Activated T-cell treated with anti-CD3 and anti-CD28 coated beads for 1 hour (primary cell): ENCODE results near the gene SSH2.
"Not testable (repeated sequence)": the region's sequence is repeated elsewhere in the genome, so short reads cannot be mapped to it uniquely, and the experiment has no call there.

Experiments used
- DNase-seq: peaks from one replicate; pipeline ENCODE4 v3.0.0-alpha.2; 2020; ENCODE audit warnings: low read depth

SSH2 gene

GRCh38 chr17:29663155-29663554 is 266.9 kb downstream of the SSH2 start:
- DNase-seq, result no peak

- no peak for DNase-seq
Measured at GRCh38 chr17:29661213-29661612, 268.8 kb downstream of the SSH2 start.

DNA sequence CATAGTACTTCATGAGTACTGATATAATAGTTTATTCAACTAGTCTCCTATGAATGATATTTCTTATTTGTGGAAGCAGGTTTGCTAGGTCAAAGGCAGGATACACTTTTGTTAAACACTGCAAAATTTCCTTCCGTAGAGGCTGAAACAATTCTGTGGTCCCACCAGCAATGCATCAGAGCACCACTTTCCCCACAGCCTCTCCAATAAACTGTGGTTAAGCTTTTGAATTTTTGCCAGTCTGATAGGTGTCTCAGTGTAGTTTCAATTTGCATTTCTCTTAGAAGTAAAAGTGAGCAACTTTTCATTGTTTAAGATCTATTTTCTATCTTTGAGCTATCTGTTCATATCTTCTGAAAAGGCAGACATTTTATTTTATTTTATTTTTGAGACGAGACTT is 270.9 kb downstream of the SSH2 start:
- DNase-seq, result no peak

DNA sequence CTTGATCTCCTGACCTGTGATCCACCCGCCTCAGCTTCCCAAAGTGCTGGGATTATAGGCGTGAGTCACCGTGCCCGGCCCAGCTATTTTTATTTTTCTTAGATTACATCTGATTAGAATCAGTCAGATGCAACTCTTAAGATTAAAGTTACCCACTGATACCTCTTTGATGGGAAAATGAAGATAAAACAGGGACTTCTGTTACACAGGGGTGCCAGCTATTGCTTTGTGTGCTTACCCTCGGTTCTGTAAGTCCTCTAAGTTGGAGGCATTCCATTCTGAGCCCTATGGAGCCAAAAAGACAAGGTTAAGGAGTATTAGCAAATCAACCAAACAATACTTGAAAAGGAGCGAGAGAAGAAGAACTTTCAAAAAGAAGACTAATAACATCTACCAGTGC is 274.7 kb downstream of the SSH2 start:
- no peak for DNase-seq

GRCh38 chr17:29653995-29654714 is 275.9 kb downstream of the SSH2 start:
- DNase-seq, result no peak

- no peak for DNase-seq
Measured at GRCh38 chr17:29652976-29653375, 277.1 kb downstream of the SSH2 start.

- not testable (repeated sequence) for DNase-seq
Measured at GRCh38 chr17:29651913-29652312, 278.1 kb downstream of the SSH2 start.

- DNase-seq, result no peak
Measured at GRCh38 chr17:29650396-29650795, 279.6 kb downstream of the SSH2 start.

DNA sequence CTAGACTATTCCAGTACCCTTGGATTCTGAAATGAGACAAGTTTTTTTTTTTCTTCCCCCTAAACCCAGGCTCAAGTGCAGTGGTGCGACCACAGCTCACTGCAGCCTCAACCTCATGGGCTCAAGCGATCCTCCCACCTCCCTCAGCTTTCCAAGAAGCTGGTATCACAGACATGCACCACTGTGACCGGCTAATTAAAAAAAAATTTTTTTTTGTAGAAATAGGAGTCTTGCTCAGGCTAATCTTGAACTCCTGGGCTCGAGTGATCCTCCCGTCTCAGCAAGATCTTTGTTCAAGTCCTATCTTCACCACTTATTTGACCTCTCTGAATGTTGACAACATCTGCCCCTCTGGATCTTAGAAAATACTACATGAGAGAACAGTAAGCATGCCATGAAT is 280.7 kb downstream of the SSH2 start:
- DNase-seq, result no peak

DNA sequence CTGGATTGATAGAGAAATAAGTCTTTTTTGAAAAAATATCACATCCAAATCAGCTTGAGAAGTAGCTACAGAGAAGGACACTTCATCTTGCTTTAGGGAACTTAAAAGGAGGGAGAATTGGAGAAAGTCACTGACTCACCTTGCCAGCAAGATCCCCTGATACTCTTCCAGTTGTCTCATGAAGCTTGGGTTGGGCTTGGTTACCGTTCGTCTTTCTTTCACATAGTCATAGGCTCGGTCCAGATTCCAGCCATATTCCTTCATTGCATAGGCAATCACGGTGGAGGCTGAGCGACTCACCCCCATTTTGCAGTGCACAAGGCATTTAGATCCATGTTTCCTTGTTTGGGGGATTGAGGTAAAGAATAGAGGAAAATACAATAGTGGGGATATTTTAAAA is 282.0 kb downstream of the SSH2 start:
- DNase-seq, result no peak

- no peak for DNase-seq
Measured at GRCh38 chr17:29645515-29646051, 284.4 kb downstream of the SSH2 start.

DNA sequence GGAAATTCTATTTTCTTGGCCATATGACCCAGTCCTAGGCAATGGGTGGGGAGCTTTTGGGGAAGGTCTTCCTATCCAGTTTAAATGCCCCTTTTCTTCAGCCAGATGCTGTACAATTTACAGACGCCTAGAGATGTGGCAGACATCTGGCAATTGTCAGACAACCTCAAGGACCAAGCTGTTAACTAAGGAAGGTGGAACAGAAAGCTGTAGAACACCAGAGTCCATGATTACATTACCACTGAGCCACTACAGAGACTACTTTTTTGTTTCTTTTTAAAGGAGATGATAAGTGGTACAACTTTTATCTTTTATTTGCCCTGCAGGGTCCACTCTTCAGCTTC is 286.2 kb downstream of the SSH2 start:
- DNase-seq, result no peak

GRCh38 chr17:29642171-29642611 is 287.8 kb downstream of the SSH2 start:
- no peak for DNase-seq

DNA sequence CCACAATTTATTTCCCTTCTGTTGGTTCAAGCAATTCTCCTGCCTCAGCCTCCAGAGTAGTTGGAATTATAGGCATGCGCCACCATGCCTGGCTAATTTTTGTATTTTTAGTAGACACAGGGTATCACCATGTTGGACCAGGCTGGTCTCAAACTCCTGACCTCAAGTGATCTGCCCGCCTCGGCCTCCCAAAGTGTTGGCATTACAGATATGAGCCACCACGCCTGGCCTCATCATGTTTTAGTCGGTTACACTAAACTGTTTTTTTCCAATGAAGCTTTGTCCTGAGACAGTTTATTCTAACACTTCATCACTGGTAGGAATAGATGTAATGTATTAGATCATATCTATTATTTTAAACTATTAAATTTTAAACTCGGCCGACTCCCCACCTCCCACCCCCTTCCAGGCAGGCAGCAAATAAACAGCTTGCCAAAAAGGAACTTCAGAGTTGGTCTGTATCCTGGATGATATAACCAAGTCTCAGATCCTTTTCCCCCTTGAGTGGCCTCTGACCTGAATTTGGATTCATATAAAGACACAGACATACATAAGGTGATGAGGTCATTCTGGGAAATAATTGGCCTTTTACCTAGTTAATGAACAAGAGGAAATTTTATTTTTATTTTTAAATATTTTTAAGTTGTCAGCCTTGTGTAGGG is 288.9 kb downstream of the SSH2 start:
- DNase-seq, result no peak

GRCh38 chr17:29640413-29640812 is 289.6 kb downstream of the SSH2 start:
- no peak for DNase-seq

DNA sequence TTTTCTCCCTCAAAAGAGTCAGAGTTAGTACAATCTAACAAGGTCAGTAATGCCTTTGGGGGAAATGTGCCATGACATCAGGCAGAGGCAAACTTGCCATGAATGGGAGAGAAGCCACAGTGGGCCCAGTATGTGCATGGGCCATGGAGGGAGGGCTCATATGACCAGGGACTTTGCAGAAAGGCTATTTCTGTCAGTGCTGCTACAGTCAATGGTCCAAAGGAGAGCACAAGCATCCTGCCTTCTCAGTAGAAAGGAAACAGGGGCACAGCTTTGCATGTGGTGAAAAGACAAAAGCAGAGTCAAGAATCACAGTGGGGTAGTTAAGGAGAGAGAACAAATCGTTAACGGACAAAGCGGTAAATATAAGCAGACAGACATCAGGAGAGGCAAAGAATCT is 296.1 kb downstream of the SSH2 start:
- no peak for DNase-seq

- no peak for DNase-seq
Measured at GRCh38 chr17:29630630-29631193, 299.3 kb downstream of the SSH2 start.

GRCh38 chr17:29629839-29630238 is 300.2 kb downstream of the SSH2 start:
- no peak for DNase-seq

GRCh38 chr17:29628644-29629043 is 301.4 kb downstream of the SSH2 start:
- DNase-seq, result no peak

- no peak for DNase-seq
Measured at GRCh38 chr17:29627951-29628350, 302.1 kb downstream of the SSH2 start.

GRCh38 chr17:29625037-29625750 is 304.8 kb downstream of the SSH2 start:
- no peak for DNase-seq

- DNase-seq, result no peak
Measured at GRCh38 chr17:29624586-29624985, 305.4 kb downstream of the SSH2 start.

DNA sequence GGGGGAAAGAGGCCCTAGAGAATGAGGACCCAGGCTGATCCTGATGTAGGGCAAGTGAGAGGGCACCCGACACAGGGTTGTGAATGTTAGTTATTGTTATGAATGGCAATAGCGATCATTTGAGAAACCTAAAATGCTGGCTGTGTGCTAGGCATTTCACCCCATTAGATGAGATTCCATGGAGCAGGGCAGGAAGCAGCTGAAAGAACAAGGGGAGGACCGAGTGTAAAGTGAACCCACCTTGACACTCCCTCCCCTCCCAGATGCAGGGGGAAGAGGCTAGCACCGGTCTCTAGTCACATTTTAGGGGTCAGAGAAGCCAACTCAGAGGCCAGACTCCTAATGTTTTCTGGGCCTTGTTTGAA is 306.8 kb downstream of the SSH2 start:
- no peak for DNase-seq
